Lung microvascular endothelial cell (primary cell): ENCODE results near the gene SETBP1. TPM values are rescaled to one million over a fixed set of nuclear protein-coding genes. Genes with fewer than 3 reads are reported as not detected.

ENCODE experiments used
- DNase-seq, 2 donors: peaks; one replicate each; pipeline versions ENCODE4 v3.0.0 to v3.0.0-alpha.2; 2010; ENCODE audit warnings: low read depth in 2 of 2
- total RNA-seq: library from RNA; depleted of rRNA; stranded (reverse); fragments of >200 nt; gene quantifications from 2 replicates; pipeline ENCODE4 v1.2.1, GENCODE V29; 2014

The SETBP1 gene
- total RNA-seq, 1 donor from 2014 or later = 1.6 TPM

DNA sequence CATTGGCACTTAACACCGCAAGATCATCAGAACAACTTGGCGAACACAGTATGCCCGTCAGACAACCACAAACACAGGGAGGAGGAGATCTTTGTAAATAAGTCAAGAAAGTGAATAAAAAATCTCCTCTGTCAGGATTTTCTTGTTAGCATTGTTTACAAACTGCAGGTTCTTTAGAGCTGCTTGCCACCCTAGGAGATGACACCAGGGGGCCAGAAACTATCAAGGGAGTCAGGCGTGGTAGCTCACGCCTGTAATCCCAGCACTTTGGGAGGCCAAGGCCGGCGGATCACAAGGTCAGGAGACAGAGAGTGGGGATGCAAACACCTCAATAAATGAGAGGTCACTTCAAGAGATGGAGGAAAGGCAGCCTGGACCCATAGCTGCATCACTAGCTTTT is 428.1 kb downstream of the SETBP1 start:
- DNase-seq = no peak

DNA sequence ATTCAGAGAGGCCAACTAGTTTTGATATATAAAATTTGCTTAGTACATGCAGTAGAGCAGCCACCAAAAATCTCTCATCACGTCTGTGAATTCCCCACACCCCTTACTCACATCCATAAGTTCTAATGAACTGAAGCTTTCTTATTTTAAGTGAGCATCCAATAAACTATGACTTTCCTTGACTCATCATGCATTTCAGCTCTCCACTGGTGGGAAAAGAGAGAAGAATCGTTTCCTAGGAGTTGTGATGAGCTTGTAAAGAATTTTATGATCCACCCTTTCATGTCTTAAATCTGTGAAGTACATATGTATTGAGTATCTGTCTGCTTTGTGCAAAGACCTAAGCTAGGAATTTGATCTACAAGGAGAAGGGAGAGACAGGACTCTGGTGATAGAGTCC is 428.6 kb downstream of the SETBP1 start:
- DNase-seq = no peak

DNA sequence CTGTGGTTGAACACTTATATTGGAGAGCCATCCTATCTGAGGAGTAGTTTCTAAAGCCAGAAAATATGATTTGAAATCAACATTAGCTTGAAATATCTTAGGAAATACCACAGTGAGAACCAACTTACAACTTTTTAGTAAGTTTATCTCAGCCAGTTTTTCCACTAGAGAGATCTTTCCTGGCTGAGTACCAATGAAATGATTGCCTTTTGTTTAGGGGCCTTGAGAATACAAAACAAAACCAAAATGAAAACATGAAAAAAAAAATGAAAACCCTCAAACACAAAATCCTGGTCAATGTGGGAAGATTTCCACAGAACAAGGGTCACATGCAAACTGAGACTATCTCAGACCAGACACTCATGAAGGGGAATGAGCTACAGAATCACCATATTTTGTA is 429.0 kb downstream of the SETBP1 start:
- no peak for DNase-seq

DNA sequence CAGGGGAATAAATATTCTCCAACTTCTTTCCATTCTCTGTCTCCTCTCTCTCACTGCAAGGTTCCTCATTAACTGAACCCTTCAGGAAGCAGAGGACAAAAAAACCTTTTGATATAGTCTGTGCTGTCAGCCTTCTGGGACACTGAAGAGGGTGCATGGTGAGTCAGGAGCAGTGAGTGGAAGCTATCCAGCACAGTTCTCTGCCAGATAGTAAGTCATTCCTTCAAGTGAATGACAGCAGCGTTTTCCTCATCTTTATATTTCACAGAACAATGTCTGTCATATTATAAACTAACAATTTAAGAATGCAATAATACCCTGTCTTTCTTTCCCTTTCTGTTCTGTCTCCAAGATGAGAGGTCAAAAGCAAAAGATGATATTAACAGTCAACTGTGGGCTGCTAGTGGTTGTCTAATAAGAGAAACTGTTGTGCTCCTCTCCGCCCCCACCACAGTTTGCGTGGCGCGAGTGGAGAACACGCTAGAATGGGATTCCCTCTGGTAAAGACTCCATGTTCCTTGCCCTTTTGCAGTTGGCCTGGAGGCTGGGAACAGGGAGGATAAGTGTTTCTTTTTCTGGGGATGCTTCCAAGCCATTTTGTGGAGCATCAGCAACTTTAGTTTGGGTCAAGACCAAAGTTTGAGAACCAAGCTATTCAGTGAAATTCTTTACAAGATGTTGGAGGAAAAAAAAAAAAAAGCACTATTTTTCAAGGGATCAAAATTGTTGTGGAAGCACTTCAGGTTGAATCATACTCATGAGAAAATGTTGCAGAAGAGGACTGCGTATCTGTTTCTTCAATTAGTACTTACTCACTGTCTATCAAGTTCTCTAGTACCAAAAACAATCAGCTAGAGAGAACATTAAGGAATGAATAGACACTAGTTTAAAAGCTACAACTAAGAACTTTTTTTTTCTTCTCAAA is 430.2 kb downstream of the SETBP1 start:
- no peak for DNase-seq

DNA sequence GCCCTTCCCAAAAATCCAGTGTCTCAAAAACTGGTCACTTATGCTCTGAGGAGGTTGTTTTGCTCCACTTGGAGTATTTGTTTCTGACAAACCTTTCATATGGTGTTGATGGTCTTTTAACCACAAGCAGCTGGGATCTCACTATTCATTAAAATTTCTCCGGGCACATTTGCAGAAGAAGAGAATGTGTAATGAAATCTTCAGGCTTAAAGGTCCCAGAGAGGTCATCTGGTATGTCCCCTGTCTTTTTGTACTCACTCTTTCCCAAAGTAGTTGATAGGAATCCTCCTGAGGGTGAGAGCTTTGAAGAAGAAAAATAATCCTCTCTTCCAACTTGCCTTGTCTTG is 430.8 kb downstream of the SETBP1 start:
- no peak for DNase-seq

DNA sequence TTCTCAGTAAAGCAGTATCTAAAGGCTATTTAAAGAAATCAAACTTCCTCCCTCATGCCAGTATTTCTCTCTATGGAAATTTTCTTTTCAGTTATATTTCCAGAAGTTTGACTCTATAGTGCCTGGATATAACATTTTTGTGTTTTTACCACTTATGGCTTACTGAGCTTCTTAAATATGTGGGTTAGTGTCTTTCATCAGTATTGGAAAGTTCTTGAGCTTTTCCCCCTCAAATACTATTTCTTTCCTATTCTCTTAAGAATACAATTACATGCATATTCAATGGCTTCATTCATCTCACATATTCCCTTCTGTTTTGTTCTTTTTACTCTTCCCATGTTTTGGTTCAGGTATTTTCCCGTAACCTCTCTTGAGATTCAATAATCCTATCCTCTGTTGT is 432.0 kb downstream of the SETBP1 start:
- no peak for DNase-seq

DNA sequence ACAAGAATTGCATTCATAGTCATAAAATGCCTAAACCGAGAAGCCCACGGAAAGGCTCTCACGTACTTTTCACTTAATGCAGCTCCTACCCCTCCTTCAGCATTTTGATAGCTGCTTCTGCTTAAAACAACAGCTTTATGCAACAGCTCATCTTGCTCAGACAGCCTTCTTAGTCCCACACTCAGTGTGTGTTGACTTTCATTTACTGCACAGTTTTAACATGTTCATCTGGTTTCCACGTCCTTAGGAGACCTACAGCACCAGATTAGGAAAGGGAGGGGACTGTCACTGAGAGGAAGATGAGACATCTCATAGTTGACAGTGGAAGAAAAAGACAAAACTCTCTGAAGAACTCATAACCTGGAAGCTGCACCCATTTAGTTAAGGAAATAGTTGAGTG is 435.4 kb downstream of the SETBP1 start:
- DNase-seq = no peak
